Measurements from ENCODE around the gene SMG6. TPM values are rescaled to one million over a fixed set of nuclear protein-coding genes. Genes with fewer than 3 reads are reported as not detected.

The SMG6 gene
- total and polyA plus RNA-seq, 4 experiments from 2014 or later: 3.8 to 58.5 (median 30.6) TPM

DNA sequence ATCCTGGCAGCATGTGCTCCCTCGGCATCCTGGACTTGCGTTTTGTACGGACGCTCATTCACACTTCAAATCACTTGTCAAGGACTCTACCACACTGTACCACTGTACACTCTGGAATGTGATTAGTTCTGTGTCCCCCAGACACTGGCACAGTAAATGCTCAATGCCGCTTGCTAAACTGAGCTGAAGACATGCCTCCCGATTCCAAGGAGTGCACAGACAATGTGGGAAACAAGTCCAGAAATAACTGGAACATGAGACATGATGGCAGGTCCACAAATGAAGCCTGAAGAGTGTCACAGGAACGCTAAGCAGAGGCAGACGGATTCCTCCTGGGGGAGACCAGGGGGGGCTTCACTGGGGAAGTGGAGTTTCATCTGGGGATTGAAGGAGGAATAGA, 226.5 kb downstream of the SMG6 start:
- Mint-ChIP-seq H3K27ac (no peak overlapping the region), H3K36me3 (peaks cover 51 to 65% of the 10 kb centered on the region in 2 donors), H3K9me3 (no peaks in the 10 kb centered on the region), H3K4me3 (no peak overlapping the region), H3K27me3 (peaks cover 0 to 1% of the 10 kb centered on the region in 2 donors), H3K4me1 (peaks cover 2 to 5% (median 3%) of the 10 kb centered on the region in 4 donors)
- Histone ChIP-seq H3K27me3 (ENCODE audit: insufficient read depth, low read length) (no peaks in the 10 kb centered on the region), H3K4me3 (ENCODE audit: low read length in 2 of 2) (no peak overlapping the region), H3K27ac (ENCODE audit: low read depth, low read length) (no peak overlapping the region), H3K36me3 (ENCODE audit: insufficient read depth, low read length) (peaks cover 40% of the 10 kb centered on the region), H3K9me3 (ENCODE audit: control insufficient read depth in 1 of 2, low read length in 2 of 2) (no peaks in the 10 kb centered on the region), H3K4me1 (ENCODE audit: insufficient read depth, low read length) (no peaks in the 10 kb centered on the region)
- CTCF ChIA-PET (ENCODE audit: partially characterized antibody): interaction anchor here (1.0 kb wide), 1 partner anchor 161 kb away, joined by 3 read pairs; no protein-coding TSS in a partner anchor
- intact Hi-C loops (cut with micrococcal nuclease): no loop called here
- POLR2A ChIA-PET (ENCODE audit: partially characterized antibody): no interaction called here
- DNase-seq: no peak

DNA sequence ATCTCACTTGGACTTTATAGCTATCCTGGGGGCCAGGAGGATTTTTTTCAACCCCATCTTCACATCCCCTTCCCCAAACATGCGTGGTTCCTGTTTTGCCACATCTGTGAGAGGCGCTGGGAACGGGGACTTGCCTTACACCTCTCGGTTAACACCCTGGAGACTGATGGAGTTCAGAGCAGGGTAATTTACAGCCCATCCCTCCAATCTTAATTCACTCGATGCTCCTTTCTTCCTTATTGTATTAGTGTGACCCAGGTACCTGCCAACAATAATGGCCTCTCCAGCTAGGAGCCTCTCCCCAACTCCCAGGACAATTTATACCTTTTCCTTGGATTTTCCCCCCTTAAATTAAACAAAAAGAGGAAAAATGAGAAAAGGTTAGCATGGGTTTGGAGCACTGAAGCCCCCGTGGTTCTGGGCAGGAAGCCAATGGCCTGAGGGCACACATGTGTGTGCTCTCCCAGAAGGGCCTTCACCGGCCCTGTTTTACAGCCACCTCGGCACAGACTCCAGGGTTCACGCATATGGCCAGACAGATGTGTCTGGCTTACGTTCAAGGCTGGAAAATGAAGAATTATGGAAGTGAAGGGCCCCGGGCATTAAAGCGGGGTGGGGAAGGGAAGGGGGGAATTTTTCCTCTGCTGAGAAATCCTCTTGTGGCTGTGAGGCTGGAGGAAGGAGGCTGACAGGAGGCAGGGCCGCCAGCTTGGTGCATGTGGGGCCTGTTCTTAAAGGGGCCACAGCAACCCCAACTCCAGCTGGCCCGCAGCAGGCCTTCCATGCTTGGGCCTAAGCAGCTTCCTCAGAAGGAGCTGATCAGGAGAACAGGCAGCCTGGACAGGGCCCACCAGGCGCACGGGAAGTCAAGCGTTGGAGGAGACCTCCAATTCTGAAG, 227.2 kb downstream of the SMG6 start:
- ChIA-PET CTCF (ENCODE audit: partially characterized antibody) (interaction anchor here (1.0 kb wide), 1 partner anchor 161 kb away, joined by 3 read pairs; no protein-coding TSS in a partner anchor), POLR2A (ENCODE audit: partially characterized antibody) (no interaction called here)
- H3K27ac Mint-ChIP-seq: no peak overlapping the region
- no peaks in the 10 kb centered on the region for H3K27me3 ChIP-seq (ENCODE audit: insufficient read depth, low read length)
- no peaks in the 10 kb centered on the region for H3K9me3 Mint-ChIP-seq
- no peak for DNase-seq
- H3K4me3 Mint-ChIP-seq: no peak overlapping the region
- peaks cover 32% of the 10 kb centered on the region for H3K36me3 ChIP-seq (ENCODE audit: insufficient read depth, low read length)
- peaks cover 0 to 6% (median 2%) of the 10 kb centered on the region in 4 donors for H3K4me1 Mint-ChIP-seq
- H3K36me3 Mint-ChIP-seq: peaks cover 49 to 60% of the 10 kb centered on the region in 2 donors
- intact Hi-C loops (cut with micrococcal nuclease): no loop called here
- H3K27ac ChIP-seq (ENCODE audit: low read depth, low read length): no peak overlapping the region
- H3K27me3 Mint-ChIP-seq: peaks cover 0 to 1% of the 10 kb centered on the region in 2 donors
- H3K4me1 ChIP-seq (ENCODE audit: insufficient read depth, low read length): no peaks in the 10 kb centered on the region
- H3K4me3 ChIP-seq (ENCODE audit: low read length in 2 of 2): no peak overlapping the region
- no peaks in the 10 kb centered on the region for H3K9me3 ChIP-seq (ENCODE audit: control insufficient read depth in 1 of 2, low read length in 2 of 2)

DNA sequence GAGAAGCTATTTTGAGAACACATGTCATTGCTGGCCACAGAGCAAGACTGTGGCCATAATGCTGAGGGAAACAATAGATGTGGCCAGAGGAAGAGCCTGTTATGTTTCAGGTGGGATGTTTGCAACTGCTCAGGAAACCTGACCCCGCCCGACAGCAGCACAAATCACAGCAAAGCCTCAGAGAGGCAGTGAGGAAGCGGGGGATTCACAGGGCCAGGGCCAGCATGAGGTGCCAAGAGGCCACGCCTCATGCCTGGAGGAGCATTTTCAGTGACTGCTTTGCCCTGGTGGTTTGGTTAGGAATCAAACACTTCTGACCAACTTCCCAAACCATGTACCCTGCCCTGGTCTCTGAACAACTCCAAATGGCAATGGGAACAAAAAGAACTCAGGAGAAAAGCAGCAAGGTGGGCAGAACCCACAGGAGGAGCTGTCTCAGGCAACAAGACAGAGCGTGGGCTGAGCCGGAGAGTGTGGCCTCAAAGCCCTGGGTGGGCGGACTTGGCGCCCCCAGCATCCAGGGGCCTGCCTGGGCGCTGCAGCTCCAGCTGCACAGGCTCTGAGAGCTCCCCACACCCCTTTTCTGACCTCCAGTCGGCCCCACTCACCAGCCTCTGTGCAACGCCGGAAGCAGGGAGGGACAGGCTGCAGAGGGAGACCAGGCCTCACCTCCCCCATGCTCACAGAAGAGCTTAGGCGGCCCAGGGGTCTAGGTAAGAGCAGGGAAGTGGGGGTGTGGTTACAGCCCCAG, 228.1 kb downstream of the SMG6 start:
- H3K4me1 ChIP-seq (ENCODE audit: insufficient read depth, low read length): peaks cover 7% of the 10 kb centered on the region
- H3K4me3 ChIP-seq (ENCODE audit: low read length in 2 of 2): no peak overlapping the region
- intact Hi-C loops (cut with micrococcal nuclease): no loop called here
- peaks cover 27% of the 10 kb centered on the region for H3K36me3 ChIP-seq (ENCODE audit: insufficient read depth, low read length)
- Mint-ChIP-seq H3K36me3 (peaks cover 49 to 62% of the 10 kb centered on the region in 2 donors), H3K27ac (no peak overlapping the region), H3K27me3 (peaks cover 0 to 1% of the 10 kb centered on the region in 2 donors), H3K4me1 (peaks cover 6 to 14% (median 9%) of the 10 kb centered on the region in 4 donors), H3K4me3 (no peak overlapping the region), H3K9me3 (no peaks in the 10 kb centered on the region)
- no peaks in the 10 kb centered on the region for H3K9me3 ChIP-seq (ENCODE audit: control insufficient read depth in 1 of 2, low read length in 2 of 2)
- no peak for DNase-seq
- CTCF ChIA-PET (ENCODE audit: partially characterized antibody): no interaction called here
- H3K27me3 ChIP-seq (ENCODE audit: insufficient read depth, low read length): no peaks in the 10 kb centered on the region
- H3K27ac ChIP-seq (ENCODE audit: low read depth, low read length): no peak overlapping the region
- POLR2A ChIA-PET (ENCODE audit: partially characterized antibody): no interaction called here

DNA sequence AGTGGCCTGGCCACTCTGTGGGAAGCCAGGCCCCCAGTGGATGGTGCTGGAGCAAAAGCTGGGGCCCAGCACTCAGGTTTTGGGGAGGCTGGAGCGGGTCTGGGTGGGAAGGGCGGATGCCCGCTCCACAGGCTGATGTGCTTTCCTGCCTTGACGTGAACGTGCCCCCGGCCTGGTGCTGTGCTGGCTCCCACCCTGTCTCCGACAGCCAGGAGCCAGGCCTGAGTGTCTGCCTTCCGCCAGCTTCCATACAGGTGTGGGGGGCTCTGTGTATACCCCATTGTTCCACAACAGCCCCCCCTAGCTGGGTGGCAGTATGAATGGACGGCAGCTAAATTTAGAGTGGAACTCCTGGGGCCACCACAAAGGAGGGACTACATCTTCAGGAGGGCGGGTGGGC, 228.7 kb downstream of the SMG6 start:
- Mint-ChIP-seq H3K4me3 (no peak overlapping the region), H3K36me3 (peaks cover 50 to 59% of the 10 kb centered on the region in 2 donors), H3K9me3 (no peaks in the 10 kb centered on the region), H3K27ac (no peak overlapping the region), H3K4me1 (peaks cover 9 to 19% (median 12%) of the 10 kb centered on the region in 4 donors), H3K27me3 (peaks cover 0 to 1% of the 10 kb centered on the region in 2 donors)
- DNase-seq: no peak
- H3K9me3 ChIP-seq (ENCODE audit: control insufficient read depth in 1 of 2, low read length in 2 of 2): no peaks in the 10 kb centered on the region
- H3K4me1 ChIP-seq (ENCODE audit: insufficient read depth, low read length): peaks cover 13% of the 10 kb centered on the region
- H3K4me3 ChIP-seq (ENCODE audit: low read length in 2 of 2): no peak overlapping the region
- POLR2A ChIA-PET (ENCODE audit: partially characterized antibody): no interaction called here
- CTCF ChIA-PET (ENCODE audit: partially characterized antibody): no interaction called here
- H3K27ac ChIP-seq (ENCODE audit: low read depth, low read length): no peak overlapping the region
- no peaks in the 10 kb centered on the region for H3K27me3 ChIP-seq (ENCODE audit: insufficient read depth, low read length)
- intact Hi-C loops (cut with micrococcal nuclease): no loop called here
- peaks cover 27% of the 10 kb centered on the region for H3K36me3 ChIP-seq (ENCODE audit: insufficient read depth, low read length)

DNA sequence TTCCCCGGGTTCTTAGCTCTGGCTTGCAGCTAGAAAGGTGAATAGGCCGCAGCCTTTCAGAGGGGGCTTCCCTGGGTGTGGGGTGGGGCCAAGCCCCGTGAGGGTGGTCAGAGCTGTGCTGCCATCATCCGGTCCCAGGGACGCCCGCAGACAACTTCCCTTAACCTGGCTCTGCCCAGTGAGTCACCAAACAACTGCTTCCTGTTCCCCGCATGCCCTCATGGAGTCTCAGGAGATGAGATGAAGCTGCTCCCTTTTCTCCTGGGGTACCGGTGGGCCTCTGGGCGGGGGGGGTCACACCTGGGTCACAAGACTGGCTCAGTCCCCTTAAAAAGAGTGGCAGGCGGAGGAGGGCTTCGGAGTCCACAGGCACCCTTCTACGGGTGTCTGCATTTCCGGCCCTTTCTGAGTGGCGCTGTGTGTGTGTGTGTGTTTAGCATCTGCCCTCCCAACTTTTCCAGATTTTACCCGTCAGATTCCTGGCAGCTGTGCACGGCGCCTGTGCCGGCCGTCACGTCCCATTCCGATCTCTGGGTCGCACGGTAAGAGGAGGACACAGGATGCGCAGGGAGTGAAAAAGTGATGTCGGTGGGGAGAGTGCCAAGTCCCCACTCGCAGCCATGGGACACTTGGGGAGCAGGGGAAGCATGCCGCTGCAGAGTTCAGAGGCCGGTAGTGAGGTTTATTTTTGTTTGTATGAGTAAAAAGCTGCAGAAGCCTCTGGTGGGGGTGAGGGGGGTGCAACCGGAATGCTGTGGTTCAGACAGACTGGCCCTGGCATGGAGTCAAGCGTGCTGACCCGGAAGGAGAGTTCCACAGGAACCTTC, 231.9 kb downstream of the SMG6 start:
- Histone ChIP-seq H3K4me1 (ENCODE audit: insufficient read depth, low read length) (peaks cover 21% of the 10 kb centered on the region), H3K27me3 (ENCODE audit: insufficient read depth, low read length) (no peaks in the 10 kb centered on the region), H3K27ac (ENCODE audit: low read depth, low read length) (no peak overlapping the region), H3K4me3 (ENCODE audit: low read length in 2 of 2) (no peak overlapping the region), H3K9me3 (ENCODE audit: control insufficient read depth in 1 of 2, low read length in 2 of 2) (no peaks in the 10 kb centered on the region), H3K36me3 (ENCODE audit: insufficient read depth, low read length) (peaks cover 23% of the 10 kb centered on the region)
- H3K36me3 Mint-ChIP-seq: peaks cover 52 to 58% of the 10 kb centered on the region in 2 donors
- DNase-seq: no peak
- ChIA-PET CTCF (ENCODE audit: partially characterized antibody) (interaction anchor here (1.3 kb wide), 1 partner anchor 17 kb away, joined by 3 read pairs; no protein-coding TSS in a partner anchor), POLR2A (ENCODE audit: partially characterized antibody) (interaction anchor here (0.6 to 1.9 kb wide), 3 partner anchors 11 to 174 kb away, joined by 3 to 8 read pairs (median 3); no protein-coding TSS in a partner anchor)
- H3K4me1 Mint-ChIP-seq: peaks cover 9 to 25% (median 17%) of the 10 kb centered on the region in 4 donors
- no peaks in the 10 kb centered on the region for H3K9me3 Mint-ChIP-seq
- peak overlapping the region in 1 of 7 donors; percentile 82 for H3K27ac Mint-ChIP-seq
- H3K4me3 Mint-ChIP-seq: no peak overlapping the region
- intact Hi-C loops (cut with micrococcal nuclease): no loop called here
- no peaks in the 10 kb centered on the region for H3K27me3 Mint-ChIP-seq

DNA sequence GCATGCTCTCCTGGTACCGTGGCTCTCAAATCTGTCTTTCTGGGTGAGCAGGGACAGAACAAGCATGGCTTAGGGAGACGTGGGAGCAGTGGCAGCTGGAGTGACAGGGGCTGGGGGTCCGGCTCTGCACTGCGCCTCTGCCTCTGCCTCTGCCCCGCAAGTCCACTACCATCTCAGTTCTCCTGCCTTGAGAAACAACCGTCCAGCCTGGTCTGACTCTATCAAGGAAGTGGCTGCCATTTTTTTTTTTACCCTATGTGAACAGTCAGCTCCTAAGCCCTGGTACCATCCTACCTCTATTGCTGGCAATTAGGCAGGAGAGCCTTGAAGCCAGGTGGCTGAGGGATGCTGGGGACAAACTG, 232.6 kb downstream of the SMG6 start:
- Histone ChIP-seq H3K36me3 (ENCODE audit: insufficient read depth, low read length) (peaks cover 17% of the 10 kb centered on the region), H3K4me3 (ENCODE audit: low read length in 2 of 2) (no peak overlapping the region), H3K4me1 (ENCODE audit: insufficient read depth, low read length) (peaks cover 21% of the 10 kb centered on the region), H3K27ac (ENCODE audit: low read depth, low read length) (no peak overlapping the region), H3K27me3 (ENCODE audit: insufficient read depth, low read length) (no peaks in the 10 kb centered on the region), H3K9me3 (ENCODE audit: control insufficient read depth in 1 of 2, low read length in 2 of 2) (no peaks in the 10 kb centered on the region)
- no peak for DNase-seq
- Mint-ChIP-seq H3K27ac (peak overlapping the region in 4 of 7 donors; percentile 42 to 80 (median 64)), H3K36me3 (peaks cover 55 to 60% of the 10 kb centered on the region in 2 donors), H3K4me3 (peak overlapping the region in 2 of 8 donors; percentile 6 to 31), H3K9me3 (no peaks in the 10 kb centered on the region), H3K4me1 (peaks cover 9 to 25% (median 18%) of the 10 kb centered on the region in 4 donors), H3K27me3 (no peaks in the 10 kb centered on the region)
- ChIA-PET CTCF (ENCODE audit: partially characterized antibody) (no interaction called here), POLR2A (ENCODE audit: partially characterized antibody) (interaction anchor here (0.9 to 1.9 kb wide), 2 partner anchors 11 to 19 kb away, joined by 3 to 8 read pairs; no protein-coding TSS in a partner anchor)
- intact Hi-C loops (cut with micrococcal nuclease): no loop called here

All from CD4-positive, alpha-beta memory T cell (primary cell).